Stimulated activated CD8-positive, alpha-beta memory T cell treated with anti-CD3 and anti-CD28 coated beads, Interleukin-15, amount 100 ng/mL, for 4 hours (primary cell): ENCODE measurements around the gene SCN4A.
"Not testable (repeated sequence)": the region's sequence is repeated elsewhere in the genome, so short reads cannot be mapped to it uniquely, and the experiment has no call there.

ENCODE experiments used
- DNase-seq, 2 donors: peaks; one replicate each; pipeline ENCODE4 v3.0.0-alpha.2; 2020; ENCODE audit warnings: low read depth in 2 of 2

The SCN4A gene

GRCh38 chr17:63984651-63985386, 12.1 kb upstream of the SCN4A start:
- DNase-seq = peak in 1 of 2 donors; percentile 27

GRCh38 chr17:63984236-63984635, 11.5 kb upstream of the SCN4A start:
- DNase-seq = no peak

- no peak for DNase-seq
Measured at GRCh38 chr17:63983320-63983719, 10.6 kb upstream of the SCN4A start.

GRCh38 chr17:63982641-63983040, 9.9 kb upstream of the SCN4A start:
- DNase-seq = not testable (repeated sequence)

DNA sequence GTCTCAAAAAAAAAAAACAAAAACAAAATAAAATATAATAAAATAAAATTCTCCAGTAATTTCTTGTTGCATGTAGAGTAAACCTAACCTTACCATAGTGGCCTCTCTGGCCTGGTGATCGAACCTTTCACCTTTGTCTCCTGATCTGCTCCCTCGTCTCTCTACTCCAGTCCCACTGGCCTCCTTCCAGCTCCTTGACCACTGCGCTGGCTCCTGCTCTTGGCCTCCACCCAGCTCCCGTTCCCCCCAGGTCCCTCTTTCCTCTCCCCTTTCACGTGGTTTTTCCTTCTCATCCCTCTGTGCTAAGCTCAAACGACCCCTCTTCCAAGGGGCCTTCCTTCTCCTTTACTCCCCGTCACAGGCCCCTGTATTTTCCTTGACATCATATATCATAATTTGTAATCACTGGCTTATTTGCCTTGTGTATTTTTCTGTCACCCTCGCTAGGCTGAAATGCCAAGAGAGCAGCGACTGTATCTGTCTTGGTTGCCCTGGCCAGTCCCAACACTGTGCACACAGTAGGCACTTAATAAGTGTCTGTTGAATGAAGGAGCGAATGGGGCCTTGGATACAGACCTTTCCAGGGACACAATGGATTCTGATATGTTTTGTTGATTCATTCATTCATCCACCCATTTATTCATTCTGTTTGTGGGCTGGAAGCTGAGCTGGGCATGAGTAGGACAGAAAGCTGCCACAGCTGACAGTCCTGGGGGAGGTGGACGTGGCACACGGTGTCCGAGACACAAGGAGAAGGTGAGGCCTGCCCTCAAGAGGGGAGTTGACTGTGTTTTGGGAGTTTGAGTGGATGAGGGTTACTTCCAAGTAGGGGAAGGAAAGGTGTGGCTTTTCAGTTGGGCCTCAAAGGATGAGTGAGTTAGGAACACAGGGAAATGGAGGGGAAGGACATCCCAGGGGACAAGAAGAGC, 5.8 kb upstream of the SCN4A start:
- no peak for DNase-seq

DNA sequence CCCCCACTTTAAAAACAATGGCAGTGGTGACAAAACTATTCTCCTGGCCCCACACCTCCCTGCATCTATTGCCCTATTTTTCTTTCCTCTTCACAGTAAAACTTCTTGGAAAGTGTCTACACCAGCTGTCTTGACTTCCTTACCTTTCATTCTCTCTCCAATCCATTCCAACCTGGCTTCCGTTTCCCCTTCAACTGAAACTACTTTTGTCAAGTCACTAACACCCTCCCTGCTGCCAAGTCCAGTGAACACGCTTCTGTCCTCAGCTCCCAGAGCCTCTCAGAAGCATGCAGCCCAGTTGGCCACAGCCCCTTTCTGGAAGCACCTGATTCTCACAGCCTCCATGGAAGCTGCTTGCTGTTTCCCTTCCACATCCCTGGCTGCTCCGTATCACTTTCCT, 4.0 kb upstream of the SCN4A start:
- no peak for DNase-seq

DNA sequence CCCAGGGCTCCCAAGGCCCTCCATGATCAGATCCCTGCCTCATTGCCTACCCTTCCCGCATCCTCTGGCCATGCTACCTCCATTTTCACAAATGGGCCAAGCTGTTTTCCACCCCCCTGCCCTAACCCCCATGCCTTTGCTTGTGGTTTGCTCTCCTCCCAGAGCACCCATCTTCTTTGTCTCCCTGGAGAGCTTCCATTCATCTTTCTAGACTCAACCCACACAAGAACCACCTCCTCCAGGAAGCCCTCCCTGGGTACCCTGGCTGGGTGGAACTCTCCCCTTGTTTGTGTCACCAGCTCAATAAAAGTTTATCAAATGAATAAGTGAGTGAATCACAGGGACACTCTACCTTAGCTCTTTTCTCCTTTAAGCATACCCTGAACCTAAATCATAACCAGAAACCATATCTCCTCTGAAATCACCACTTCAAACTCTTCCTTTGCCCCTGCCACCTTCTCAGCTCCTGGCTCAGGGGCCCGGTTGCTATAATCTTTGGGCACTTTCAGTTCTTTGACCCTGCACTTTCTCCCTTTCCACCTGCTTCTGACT, 2.9 kb upstream of the SCN4A start:
- DNase-seq = no peak

- DNase-seq = no peak
Measured at GRCh38 chr17:63974594-63975192, 2.0 kb upstream of the SCN4A start.

DNA sequence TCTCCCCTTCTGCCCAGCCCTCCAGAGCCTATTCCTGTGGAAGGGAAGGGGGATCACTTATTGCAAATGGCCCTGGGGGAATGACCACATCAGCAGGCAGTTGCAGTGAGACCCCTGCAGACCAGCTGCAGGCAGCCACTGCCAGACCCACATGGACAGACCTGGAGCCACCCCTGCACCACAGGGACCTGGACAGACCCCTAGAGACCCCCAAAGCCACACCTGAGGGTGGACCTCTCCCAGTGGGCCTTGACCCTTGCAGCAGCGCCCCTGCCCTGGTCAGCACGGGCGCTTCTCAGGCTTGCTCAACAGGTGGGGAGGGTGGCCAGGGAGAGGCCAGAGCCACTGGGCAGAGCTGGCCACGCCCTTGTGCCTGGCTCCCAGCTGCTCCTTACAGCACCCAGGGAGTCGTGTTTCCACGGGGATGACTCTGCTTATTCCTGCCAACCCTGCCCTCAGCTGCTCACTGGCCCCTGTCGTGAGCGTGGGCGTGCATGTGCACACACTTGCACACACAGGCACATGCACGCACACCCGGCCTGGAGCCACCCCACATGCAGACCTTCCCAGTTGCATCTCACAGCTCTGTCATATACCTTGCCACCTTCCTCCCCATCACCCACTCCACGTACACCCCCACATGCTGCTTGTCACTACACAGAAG, 1.3 kb upstream of the SCN4A start:
- DNase-seq = no peak

DNA sequence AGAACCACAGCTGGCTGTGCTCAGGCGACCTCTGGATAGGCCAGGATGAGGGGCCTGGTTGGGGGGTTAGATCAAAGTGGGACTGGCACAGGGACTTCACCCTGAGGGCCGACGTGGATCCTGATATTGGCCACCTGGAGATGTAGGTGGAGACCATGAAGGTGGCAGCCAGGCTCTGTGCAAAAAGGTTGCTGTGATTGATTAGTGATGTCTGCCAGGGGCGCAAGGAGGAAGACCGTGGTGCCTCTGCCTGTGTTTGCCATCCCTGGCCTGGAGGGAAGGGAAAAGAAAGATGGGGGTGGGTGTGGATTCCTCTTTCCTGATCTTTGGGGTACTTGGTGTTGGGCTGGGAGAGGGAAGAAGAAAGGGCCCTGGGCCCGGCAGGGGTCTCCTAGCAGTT, 529 bp upstream of the SCN4A start:
- DNase-seq = no peak

DNA sequence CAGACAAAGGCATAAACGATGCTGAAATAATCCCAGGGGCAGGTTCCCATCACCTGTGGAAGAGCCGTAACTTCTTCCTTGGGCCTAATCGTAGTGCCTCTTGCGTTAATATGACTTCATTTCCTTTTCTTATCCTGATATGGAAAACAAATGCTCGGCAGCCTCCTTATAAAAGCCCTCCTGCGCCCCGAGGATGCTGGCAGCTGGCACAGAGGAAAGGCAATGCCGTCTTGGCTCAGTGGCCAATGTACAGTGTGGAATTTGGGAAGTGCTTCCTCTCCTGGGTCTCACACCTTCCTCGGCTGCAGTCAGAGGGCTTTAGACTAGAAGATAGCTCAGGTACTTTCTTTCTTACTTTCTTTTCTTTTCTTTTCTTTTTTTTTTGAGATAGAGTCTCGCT, 3.4 kb downstream of the SCN4A start:
- no peak for DNase-seq

- DNase-seq = no peak
Measured at GRCh38 chr17:63967953-63968352, 4.8 kb downstream of the SCN4A start.

GRCh38 chr17:63966646-63967264, 6.0 kb downstream of the SCN4A start:
- no peak for DNase-seq

DNA sequence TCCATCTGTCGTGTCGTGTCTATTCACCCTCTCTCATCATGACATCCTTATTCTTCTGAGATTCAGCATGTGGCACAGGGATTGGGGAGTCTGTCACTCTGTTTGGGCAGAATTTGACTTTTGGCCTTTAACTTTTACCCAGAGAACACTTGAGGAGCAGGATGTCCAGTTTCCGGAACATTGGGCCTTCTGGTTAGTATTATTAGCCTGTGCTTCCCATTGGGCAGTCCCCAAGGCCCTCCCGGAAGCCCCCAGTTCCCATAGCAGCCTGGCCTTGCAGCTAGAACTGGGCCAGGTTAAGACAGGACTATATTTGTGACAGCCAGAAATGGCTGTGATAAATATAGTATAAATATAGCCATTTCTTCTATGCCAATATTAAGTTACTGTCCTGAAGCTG, 9.6 kb downstream of the SCN4A start:
- DNase-seq = no peak

DNA sequence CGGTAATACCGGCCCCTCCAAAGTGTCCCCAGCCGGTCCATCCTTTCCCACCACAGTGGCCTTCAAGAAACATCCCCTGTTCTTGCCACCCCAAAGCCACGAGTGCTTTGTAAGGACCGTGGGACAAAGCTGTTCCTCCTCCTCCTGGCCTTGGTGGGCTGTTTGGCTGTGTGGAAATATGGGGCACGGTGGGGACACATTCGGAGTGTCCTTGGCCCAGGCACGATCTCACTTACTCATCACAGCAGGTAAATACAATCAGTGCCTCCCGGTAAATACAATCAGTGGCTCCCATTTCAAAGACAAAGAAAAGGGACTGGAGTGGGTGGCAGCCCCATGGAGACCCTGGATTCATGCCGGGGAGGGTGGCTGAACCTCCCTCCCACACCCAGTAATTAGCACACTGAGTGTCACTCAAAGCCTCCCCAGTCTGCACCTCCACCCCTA, 10.4 kb downstream of the SCN4A start:
- no peak for DNase-seq

GRCh38 chr17:63961355-63962212, 11.1 kb downstream of the SCN4A start:
- DNase-seq = no peak

DNA sequence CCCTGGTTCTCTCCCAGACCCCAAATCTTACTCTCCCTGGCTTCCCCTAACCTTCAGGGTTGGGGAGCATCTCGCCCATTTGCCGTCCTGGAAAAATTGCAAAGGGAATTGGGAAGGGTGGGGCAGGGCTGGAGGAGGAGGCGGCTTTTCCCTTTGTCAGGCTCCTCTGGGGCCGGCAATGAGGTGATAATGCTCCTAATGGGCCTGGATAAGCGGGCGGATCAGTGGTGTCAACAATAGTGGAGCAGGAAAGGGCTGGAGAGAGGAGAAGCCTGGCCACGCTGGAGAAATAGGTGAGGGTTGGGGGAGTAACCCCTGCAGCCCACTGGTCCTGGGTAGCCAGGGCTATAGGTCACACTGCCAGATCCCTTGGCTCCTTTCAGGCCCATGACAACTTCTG, 12.3 kb downstream of the SCN4A start:
- DNase-seq = no peak

GRCh38 chr17:63960006-63960405, 12.7 kb downstream of the SCN4A start:
- DNase-seq = no peak

GRCh38 chr17:63956296-63956920, 16.3 kb downstream of the SCN4A start:
- no peak for DNase-seq

DNA sequence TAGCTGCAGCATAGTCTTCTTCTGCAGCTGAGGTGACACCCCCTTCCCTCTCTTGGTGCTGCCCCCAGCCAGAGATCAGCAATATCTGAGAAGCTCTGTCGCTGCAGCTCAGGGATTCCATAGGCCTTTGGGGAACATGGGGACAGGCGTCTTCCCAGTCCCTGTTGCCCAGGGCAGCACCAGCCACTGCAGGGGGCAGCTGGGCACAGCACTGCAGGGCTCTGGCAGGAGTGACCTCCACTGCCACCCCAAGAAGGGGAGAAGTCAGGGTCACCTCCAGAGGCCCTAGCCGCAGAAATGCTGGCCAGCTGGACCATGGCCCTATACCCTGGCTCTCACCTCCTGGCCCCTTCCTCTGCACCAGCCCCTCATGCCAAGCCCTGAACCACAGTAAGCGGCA, 16.9 kb downstream of the SCN4A start:
- no peak for DNase-seq
